ENCODE results near the gene RTEL1.

Gene RTEL1

DNA sequence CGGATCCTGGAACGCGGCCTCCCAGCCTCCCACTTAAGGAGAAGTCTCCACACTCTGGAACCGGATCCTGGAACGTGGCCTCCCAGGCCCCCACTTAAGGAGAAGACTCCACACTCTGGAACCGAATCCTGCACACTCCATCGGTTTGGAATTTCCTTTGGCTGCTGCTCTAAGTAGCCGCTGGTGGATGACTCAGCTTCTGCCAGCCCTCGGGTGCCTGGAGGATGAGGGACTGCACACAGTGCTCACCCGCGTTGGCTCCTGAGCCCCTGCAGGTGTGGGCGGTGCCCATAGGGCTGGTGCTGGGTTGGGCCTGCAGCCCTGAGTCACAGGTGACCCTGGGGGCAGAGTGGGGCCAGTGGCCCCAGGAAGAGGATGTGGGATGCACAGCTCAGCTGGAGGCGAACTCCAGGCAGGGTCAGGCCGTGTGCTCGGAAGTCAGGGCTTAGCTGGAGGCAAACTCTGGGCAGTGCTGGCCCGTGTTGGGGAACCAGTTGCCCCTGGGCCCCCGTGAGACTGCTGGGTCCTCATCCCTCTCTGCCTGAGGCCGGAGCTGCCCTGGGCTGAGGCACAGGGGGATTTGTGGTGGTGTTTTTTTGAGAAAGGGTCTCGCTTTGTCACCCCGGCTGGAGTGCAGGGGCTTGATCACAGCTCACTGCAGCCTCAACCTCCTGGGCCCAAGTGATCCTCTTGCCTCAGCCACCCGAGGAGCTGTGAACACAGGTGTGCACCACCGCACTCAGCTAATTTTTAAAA lies 24.4 kb downstream of the RTEL1 start (continued):
- TF ChIP-seq, protein P1, sequence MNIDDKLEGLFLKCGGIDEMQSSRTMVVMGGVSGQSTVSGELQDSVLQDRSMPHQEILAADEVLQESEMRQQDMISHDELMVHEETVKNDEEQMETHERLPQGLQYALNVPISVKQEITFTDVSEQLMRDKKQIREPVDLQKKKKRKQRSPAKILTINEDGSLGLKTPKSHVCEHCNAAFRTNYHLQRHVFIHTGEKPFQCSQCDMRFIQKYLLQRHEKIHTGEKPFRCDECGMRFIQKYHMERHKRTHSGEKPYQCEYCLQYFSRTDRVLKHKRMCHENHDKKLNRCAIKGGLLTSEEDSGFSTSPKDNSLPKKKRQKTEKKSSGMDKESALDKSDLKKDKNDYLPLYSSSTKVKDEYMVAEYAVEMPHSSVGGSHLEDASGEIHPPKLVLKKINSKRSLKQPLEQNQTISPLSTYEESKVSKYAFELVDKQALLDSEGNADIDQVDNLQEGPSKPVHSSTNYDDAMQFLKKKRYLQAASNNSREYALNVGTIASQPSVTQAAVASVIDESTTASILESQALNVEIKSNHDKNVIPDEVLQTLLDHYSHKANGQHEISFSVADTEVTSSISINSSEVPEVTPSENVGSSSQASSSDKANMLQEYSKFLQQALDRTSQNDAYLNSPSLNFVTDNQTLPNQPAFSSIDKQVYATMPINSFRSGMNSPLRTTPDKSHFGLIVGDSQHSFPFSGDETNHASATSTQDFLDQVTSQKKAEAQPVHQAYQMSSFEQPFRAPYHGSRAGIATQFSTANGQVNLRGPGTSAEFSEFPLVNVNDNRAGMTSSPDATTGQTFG (tag by site-specific recombination; IDR thresholded peaks at IDR 0.05; ENCODE audit: borderline replicate concordance) = no peak
- TF ChIP-seq ZNF664 (tag by site-specific recombination; IDR thresholded peaks at IDR 0.05) (no peak), ZNF555 (tag by site-specific recombination; conservative IDR thresholded peaks at IDR 0.05) (no peak), ZNF157 (tag by site-specific recombination; IDR thresholded peaks at IDR 0.05) (no peak), GLI4 (tag by site-specific recombination; IDR thresholded peaks at IDR 0.05) (no peak), YY1 (tag by site-specific recombination; IDR thresholded peaks at IDR 0.05) (no peak), KLF10 (tag by site-specific recombination; IDR thresholded peaks at IDR 0.05) (peak; percentile 45; the same call in 1 of the 2 replicates), ZFP41 (tag by site-specific recombination; IDR thresholded peaks at IDR 0.05; ENCODE audit: borderline replicate concordance) (no peak), ZNF600 (tag by site-specific recombination; IDR thresholded peaks at IDR 0.05) (peak; percentile 94), TRIM28 (IDR thresholded peaks at IDR 0.05; ENCODE audit: borderline replicate concordance, low read length) (no peak), ZNF184 (tag by site-specific recombination; IDR thresholded peaks at IDR 0.05) (no peak), ZNF529 (tag by site-specific recombination; IDR thresholded peaks at IDR 0.05; ENCODE audit: insufficient replicate concordance) (no peak), ZNF426 (tag by site-specific recombination; IDR thresholded peaks at IDR 0.05) (no peak), ZFP37 (tag by site-specific recombination; IDR thresholded peaks at IDR 0.05) (peak; percentile 57; the same call in 1 of the 2 replicates), ZNF221 (tag by site-specific recombination; IDR thresholded peaks at IDR 0.05; ENCODE audit: borderline replicate concordance) (no peak), ZNF175 (tag by site-specific recombination; IDR thresholded peaks at IDR 0.05) (no peak)
- TF ChIP-seq, protein P2, sequence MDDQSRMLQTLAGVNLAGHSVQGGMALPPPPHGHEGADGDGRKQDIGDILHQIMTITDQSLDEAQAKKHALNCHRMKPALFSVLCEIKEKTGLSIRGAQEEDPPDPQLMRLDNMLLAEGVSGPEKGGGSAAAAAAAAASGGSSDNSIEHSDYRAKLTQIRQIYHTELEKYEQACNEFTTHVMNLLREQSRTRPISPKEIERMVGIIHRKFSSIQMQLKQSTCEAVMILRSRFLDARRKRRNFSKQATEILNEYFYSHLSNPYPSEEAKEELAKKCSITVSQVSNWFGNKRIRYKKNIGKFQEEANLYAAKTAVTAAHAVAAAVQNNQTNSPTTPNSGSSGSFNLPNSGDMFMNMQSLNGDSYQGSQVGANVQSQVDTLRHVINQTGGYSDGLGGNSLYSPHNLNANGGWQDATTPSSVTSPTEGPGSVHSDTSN (CRISPR knock-in tag; IDR thresholded peaks at IDR 0.05) = no peak
- TF ChIP-seq, protein P3, sequence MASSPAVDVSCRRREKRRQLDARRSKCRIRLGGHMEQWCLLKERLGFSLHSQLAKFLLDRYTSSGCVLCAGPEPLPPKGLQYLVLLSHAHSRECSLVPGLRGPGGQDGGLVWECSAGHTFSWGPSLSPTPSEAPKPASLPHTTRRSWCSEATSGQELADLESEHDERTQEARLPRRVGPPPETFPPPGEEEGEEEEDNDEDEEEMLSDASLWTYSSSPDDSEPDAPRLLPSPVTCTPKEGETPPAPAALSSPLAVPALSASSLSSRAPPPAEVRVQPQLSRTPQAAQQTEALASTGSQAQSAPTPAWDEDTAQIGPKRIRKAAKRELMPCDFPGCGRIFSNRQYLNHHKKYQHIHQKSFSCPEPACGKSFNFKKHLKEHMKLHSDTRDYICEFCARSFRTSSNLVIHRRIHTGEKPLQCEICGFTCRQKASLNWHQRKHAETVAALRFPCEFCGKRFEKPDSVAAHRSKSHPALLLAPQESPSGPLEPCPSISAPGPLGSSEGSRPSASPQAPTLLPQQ (tag by site-specific recombination; IDR thresholded peaks at IDR 0.05) = no peak
- TF ChIP-seq, protein P4, sequence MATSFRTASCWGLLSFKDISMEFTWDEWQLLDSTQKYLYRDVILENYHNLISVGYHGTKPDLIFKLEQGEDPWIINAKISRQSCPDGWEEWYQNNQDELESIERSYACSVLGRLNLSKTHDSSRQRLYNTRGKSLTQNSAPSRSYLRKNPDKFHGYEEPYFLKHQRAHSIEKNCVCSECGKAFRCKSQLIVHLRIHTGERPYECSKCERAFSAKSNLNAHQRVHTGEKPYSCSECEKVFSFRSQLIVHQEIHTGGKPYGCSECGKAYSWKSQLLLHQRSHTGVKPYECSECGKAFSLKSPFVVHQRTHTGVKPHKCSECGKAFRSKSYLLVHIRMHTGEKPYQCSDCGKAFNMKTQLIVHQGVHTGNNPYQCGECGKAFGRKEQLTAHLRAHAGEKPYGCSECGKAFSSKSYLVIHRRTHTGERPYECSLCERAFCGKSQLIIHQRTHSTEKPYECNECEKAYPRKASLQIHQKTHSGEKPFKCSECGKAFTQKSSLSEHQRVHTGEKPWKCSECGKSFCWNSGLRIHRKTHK (tag by site-specific recombination; IDR thresholded peaks at IDR 0.05) = no peak
- TF ChIP-seq, protein P5, sequence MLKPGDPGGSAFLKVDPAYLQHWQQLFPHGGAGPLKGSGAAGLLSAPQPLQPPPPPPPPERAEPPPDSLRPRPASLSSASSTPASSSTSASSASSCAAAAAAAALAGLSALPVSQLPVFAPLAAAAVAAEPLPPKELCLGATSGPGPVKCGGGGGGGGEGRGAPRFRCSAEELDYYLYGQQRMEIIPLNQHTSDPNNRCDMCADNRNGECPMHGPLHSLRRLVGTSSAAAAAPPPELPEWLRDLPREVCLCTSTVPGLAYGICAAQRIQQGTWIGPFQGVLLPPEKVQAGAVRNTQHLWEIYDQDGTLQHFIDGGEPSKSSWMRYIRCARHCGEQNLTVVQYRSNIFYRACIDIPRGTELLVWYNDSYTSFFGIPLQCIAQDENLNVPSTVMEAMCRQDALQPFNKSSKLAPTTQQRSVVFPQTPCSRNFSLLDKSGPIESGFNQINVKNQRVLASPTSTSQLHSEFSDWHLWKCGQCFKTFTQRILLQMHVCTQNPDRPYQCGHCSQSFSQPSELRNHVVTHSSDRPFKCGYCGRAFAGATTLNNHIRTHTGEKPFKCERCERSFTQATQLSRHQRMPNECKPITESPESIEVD (tag by site-specific recombination; IDR thresholded peaks at IDR 0.05) = no peak
- TF ChIP-seq, protein P6, sequence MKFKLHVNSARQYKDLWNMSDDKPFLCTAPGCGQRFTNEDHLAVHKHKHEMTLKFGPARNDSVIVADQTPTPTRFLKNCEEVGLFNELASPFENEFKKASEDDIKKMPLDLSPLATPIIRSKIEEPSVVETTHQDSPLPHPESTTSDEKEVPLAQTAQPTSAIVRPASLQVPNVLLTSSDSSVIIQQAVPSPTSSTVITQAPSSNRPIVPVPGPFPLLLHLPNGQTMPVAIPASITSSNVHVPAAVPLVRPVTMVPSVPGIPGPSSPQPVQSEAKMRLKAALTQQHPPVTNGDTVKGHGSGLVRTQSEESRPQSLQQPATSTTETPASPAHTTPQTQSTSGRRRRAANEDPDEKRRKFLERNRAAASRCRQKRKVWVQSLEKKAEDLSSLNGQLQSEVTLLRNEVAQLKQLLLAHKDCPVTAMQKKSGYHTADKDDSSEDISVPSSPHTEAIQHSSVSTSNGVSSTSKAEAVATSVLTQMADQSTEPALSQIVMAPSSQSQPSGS (tag by site-specific recombination; IDR thresholded peaks at IDR 0.05; ENCODE audit: low read depth) = no peak
- TF ChIP-seq, protein P7, sequence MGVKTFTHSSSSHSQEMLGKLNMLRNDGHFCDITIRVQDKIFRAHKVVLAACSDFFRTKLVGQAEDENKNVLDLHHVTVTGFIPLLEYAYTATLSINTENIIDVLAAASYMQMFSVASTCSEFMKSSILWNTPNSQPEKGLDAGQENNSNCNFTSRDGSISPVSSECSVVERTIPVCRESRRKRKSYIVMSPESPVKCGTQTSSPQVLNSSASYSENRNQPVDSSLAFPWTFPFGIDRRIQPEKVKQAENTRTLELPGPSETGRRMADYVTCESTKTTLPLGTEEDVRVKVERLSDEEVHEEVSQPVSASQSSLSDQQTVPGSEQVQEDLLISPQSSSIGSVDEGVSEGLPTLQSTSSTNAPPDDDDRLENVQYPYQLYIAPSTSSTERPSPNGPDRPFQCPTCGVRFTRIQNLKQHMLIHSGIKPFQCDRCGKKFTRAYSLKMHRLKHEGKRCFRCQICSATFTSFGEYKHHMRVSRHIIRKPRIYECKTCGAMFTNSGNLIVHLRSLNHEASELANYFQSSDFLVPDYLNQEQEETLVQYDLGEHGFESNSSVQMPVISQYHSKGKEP (tag by site-specific recombination; IDR thresholded peaks at IDR 0.05) = no peak
- TF ChIP-seq, protein P8, sequence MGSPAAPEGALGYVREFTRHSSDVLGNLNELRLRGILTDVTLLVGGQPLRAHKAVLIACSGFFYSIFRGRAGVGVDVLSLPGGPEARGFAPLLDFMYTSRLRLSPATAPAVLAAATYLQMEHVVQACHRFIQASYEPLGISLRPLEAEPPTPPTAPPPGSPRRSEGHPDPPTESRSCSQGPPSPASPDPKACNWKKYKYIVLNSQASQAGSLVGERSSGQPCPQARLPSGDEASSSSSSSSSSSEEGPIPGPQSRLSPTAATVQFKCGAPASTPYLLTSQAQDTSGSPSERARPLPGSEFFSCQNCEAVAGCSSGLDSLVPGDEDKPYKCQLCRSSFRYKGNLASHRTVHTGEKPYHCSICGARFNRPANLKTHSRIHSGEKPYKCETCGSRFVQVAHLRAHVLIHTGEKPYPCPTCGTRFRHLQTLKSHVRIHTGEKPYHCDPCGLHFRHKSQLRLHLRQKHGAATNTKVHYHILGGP (tag by site-specific recombination; IDR thresholded peaks at IDR 0.05) = no peak
- TF ChIP-seq, protein P9, sequence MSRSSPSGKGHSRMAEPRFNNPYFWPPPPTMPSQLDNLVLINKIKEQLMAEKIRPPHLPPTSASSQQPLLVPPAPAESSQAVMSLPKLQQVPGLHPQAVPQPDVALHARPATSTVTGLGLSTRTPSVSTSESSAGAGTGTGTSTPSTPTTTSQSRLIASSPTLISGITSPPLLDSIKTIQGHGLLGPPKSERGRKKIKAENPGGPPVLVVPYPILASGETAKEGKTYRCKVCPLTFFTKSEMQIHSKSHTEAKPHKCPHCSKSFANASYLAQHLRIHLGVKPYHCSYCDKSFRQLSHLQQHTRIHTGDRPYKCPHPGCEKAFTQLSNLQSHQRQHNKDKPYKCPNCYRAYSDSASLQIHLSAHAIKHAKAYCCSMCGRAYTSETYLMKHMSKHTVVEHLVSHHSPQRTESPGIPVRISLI (tag by site-specific recombination; IDR thresholded peaks at IDR 0.05) = no peak

All from HEK293 (cell line).